Myocyte (in vitro differentiated cells): ENCODE results near the gene TGFBRAP1. TPM values are rescaled to one million over a fixed set of nuclear protein-coding genes. Genes with fewer than 3 reads are reported as not detected.
"Not testable (repeated sequence)": the region's sequence is repeated elsewhere in the genome, so short reads cannot be mapped to it uniquely, and the experiment has no call there.

Experiments
- DNase-seq: peaks from one replicate; pipeline ENCODE4 v3.0.0-alpha.2; 2012; ENCODE audit warnings: low read depth
- total RNA-seq: library from RNA; depleted of rRNA; stranded (reverse); fragments of >200 nt; gene quantifications from 2 replicates; pipeline ENCODE4 v1.2.3, GENCODE V29; 2014

The TGFBRAP1 gene
- total RNA-seq, 1 donor from 2014 or later = 25.8 TPM

GRCh38 chr2:105357122-105357521 is 27.6 kb upstream of the TGFBRAP1 start:
- DNase-seq = no peak

- DNase-seq = peak; percentile 65
Measured at GRCh38 chr2:105344704-105345345, 15.3 kb upstream of the TGFBRAP1 start.

- no peak for DNase-seq
Measured at GRCh38 chr2:105339414-105339813, 9.9 kb upstream of the TGFBRAP1 start.

GRCh38 chr2:105338020-105338385 is 8.5 kb upstream of the TGFBRAP1 start:
- no peak for DNase-seq

- DNase-seq = peak; percentile 94
Measured at GRCh38 chr2:105337122-105338019, 7.8 kb upstream of the TGFBRAP1 start, which contains the start of gene C2orf49. C2orf49 (plus strand) TSS chr2:105337540; CDS start chr2:105337588, 48 bp downstream.

- DNase-seq = no peak
Measured at GRCh38 chr2:105336786-105337121, 7.2 kb upstream of the TGFBRAP1 start.

- DNase-seq = no peak
Measured at GRCh38 chr2:105335469-105335868, 5.9 kb upstream of the TGFBRAP1 start.

GRCh38 chr2:105334211-105334610 is 4.7 kb upstream of the TGFBRAP1 start:
- DNase-seq = no peak

GRCh38 chr2:105330681-105331375 is 1.3 kb upstream of the TGFBRAP1 start:
- no peak for DNase-seq

GRCh38 chr2:105329197-105329554 is 359 bp downstream of the TGFBRAP1 start:
- no peak for DNase-seq

- DNase-seq = peak; percentile 95
Measured at GRCh38 chr2:105328281-105329196, 996 bp downstream of the TGFBRAP1 start.

- no peak for DNase-seq
Measured at GRCh38 chr2:105327690-105328089, 1.8 kb downstream of the TGFBRAP1 start.

GRCh38 chr2:105327271-105327670 is 2.3 kb downstream of the TGFBRAP1 start:
- not testable (repeated sequence) for DNase-seq

- peak; percentile 62 for DNase-seq
Measured at GRCh38 chr2:105325389-105325963, 4.1 kb downstream of the TGFBRAP1 start.

GRCh38 chr2:105324732-105325131 is 4.8 kb downstream of the TGFBRAP1 start:
- DNase-seq = peak; percentile 88

GRCh38 chr2:105324101-105324500 is 5.4 kb downstream of the TGFBRAP1 start:
- DNase-seq = no peak

GRCh38 chr2:105323111-105323510 is 6.4 kb downstream of the TGFBRAP1 start:
- DNase-seq = no peak

- DNase-seq = no peak
Measured at GRCh38 chr2:105321875-105322646, 7.5 kb downstream of the TGFBRAP1 start.

GRCh38 chr2:105320651-105321215 is 8.8 kb downstream of the TGFBRAP1 start:
- DNase-seq = peak; percentile 55
